K562 (cell line): ENCODE measurements around the gene LOXL4.

Experiments used
- CTCF ChIP-seq, 3 experiments: IDR thresholded peaks in 2 of 3; conservative IDR thresholded peaks in 1 of 3; 2 replicates each; pipeline ENCODE4 v1.5.1; 2011 to 2012; ENCODE audit warnings: low read length in 3 of 3, mild to moderate bottlenecking in 3 of 3, control low read depth in 2 of 3, improper control_type of control experiment in 1 of 3, inconsistent platforms in 1 of 3, low read depth in 1 of 3, mixed read lengths in 1 of 3, moderate library complexity in 1 of 3; ENCODE audit not compliant: insufficient read depth in 2 of 3
- GABPA ChIP-seq: fragments of 200-800 bp; sonication (Bioruptor generic); conservative IDR thresholded peaks from 2 replicates; pipeline ENCODE4 v1.6.1; 2016; ENCODE audit warnings: low read depth, missing genetic modification characterization, missing compliant biosample characterization
- HMG20B ChIP-seq: fragments of 250-450 bp; sonication (Bioruptor Pico); IDR thresholded peaks from 2 replicates; pipeline ENCODE4 v1.5.0; 2021; ENCODE audit warnings: mild to moderate bottlenecking
- L3MBTL2 ChIP-seq: fragments of 450-650 bp; IDR thresholded peaks from 2 replicates; pipeline ENCODE4 v1.6.1; 2016; ENCODE audit warnings: mild to moderate bottlenecking, moderate library complexity
- POLR2A ChIP-seq: fragments of 450-650 bp; conservative IDR thresholded peaks from 2 replicates; pipeline ENCODE4 v1.6.1; 2016
- ZNF274 ChIP-seq: IDR thresholded peaks from 2 replicates; pipeline ENCODE4 v1.6.1; 2011; ENCODE audit warnings: low read depth, mild to moderate bottlenecking, low read length, moderate library complexity, borderline replicate concordance
- TF ChIP-seq, protein P1 (sequence below): sonication (generic); formaldehyde crosslinking; IDR thresholded peaks from 2 replicates; pipeline ENCODE4 v1.8.1; 2023; ENCODE audit warnings: mild to moderate bottlenecking, missing genetic modification reagents

GRCh38 chr10:98223874-98224273 lies 44.1 kb downstream of the LOXL4 start:
- no peak for TF ChIP-seq POLR2A
- TF ChIP-seq CTCF (IDR thresholded peaks at IDR 0.05 in 2 of 3, conservative IDR thresholded peaks at IDR 0.05 in 1 of 3; ENCODE audit: insufficient read depth in 2 of 3, low read depth in 1 of 3, low read length in 3 of 3) = no peak
- TF ChIP-seq ZNF274 = no peak
- TF ChIP-seq HMG20B (CRISPR knock-in tag) = no peak
- TF ChIP-seq GABPA (tag) = no peak
- TF ChIP-seq, protein P1, sequence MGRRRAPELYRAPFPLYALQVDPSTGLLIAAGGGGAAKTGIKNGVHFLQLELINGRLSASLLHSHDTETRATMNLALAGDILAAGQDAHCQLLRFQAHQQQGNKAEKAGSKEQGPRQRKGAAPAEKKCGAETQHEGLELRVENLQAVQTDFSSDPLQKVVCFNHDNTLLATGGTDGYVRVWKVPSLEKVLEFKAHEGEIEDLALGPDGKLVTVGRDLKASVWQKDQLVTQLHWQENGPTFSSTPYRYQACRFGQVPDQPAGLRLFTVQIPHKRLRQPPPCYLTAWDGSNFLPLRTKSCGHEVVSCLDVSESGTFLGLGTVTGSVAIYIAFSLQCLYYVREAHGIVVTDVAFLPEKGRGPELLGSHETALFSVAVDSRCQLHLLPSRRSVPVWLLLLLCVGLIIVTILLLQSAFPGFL (CRISPR knock-in tag) = no peak
- TF ChIP-seq L3MBTL2 = no peak
